GM12878 (cell line): ENCODE measurements around the gene LKAAEAR1. TPM values are rescaled to one million over a fixed set of nuclear protein-coding genes. Genes with fewer than 3 reads are reported as not detected.
A peak's percentile ranks its signal among the peaks of the same experiment; 100 is the strongest.

ENCODE experiments used
- ATAC-seq: fragments of 200-7000 bp; cut with Tn5 transposase; 3 replicates; pipeline ENCODE4 v1.9.1; 2020; ENCODE audit warnings: mild to moderate bottlenecking, moderate library complexity
- BruUV-seq: library from RNA; stranded (reverse); fragments of 400-500 nt; replicated peaks from 2 replicates; lab custom pipeline; 2021; lab: Mats Ljungman, UMichigan
- CTCF ChIA-PET: fragments of 300-600 bp; sonication (Branson Sonifier 250); formaldehyde crosslinking; extraction: SDS; loops from one replicate; lab custom pipeline; 2021; ENCODE audit warnings: inconsistent platforms; lab: Yijun Ruan, JAX
- POLR2A ChIA-PET: fragments of 350-600 bp; formaldehyde crosslinking; extraction: SDS; loops from one replicate; lab custom pipeline; 2021; ENCODE audit warnings: inconsistent platforms; lab: Charles Lee
- RAD21 ChIA-PET: fragments of 300-600 bp; sonication (Branson Sonifier 250); formaldehyde crosslinking; loops from one replicate; lab custom pipeline; 2023; ENCODE audit warnings: antibody characterized with exemption; ENCODE audit not compliant: unreplicated experiment; lab: Charles Lee
- SMC1A ChIA-PET: fragments of 300-600 bp; sonication (Branson Sonifier 250); formaldehyde crosslinking; loops from one replicate; lab custom pipeline; 2023; ENCODE audit not compliant: unreplicated experiment, uncharacterized antibody; lab: Charles Lee
- DNase-seq: peaks from one replicate; pipeline ENCODE4 v3.0.0-alpha.2; 2011; ENCODE audit warnings: low read depth, low spot score
- FAIRE-seq: peaks from 3 replicates; lab custom pipeline; 2011; peaks lifted over from hg19 to GRCh38; lab: Jason Lieb, UNC
- H2AFZ ChIP-seq: 2 replicates; pipeline ENCODE4 v1.6.0; 2011; ENCODE audit warnings: low read depth, low read length, control low read depth; ENCODE audit not compliant: control insufficient read depth
- H3K27ac ChIP-seq: 2 replicates; pipeline ENCODE4 v1.5.1; 2011; ENCODE audit warnings: control low read depth; ENCODE audit not compliant: control insufficient read depth, insufficient read depth
- H3K27me3 ChIP-seq, 2 experiments: replicated peaks in 1 of 2; 2 replicates each; pipeline versions ENCODE4 v1.6.0 to v1.6.1; 2011; ENCODE audit warnings: low read length in 1 of 2; ENCODE audit not compliant: control insufficient read depth in 2 of 2, insufficient read depth in 2 of 2
- H3K36me3 ChIP-seq, 2 experiments: 2 replicates each; pipeline ENCODE4 v1.5.1; 2011; ENCODE audit warnings: low read length in 1 of 2; ENCODE audit not compliant: control insufficient read depth in 2 of 2, insufficient read depth in 2 of 2
- H3K4me1 ChIP-seq: 2 replicates; pipeline ENCODE4 v1.6.1; 2011; ENCODE audit warnings: mild to moderate bottlenecking, low read length, moderate library complexity, mixed read lengths; ENCODE audit not compliant: control insufficient read depth, insufficient read depth
- H3K4me2 ChIP-seq: 2 replicates; pipeline ENCODE4 v1.6.0; 2011; ENCODE audit warnings: control low read depth; ENCODE audit not compliant: control insufficient read depth, insufficient read depth
- H3K4me3 ChIP-seq: fragments of 200-600 bp; sonication (generic); 2 replicates; pipeline ENCODE4 v1.5.1; 2016
- H3K79me2 ChIP-seq: 2 replicates; pipeline ENCODE4 v1.6.0; 2011; ENCODE audit warnings: low read length; ENCODE audit not compliant: control insufficient read depth, insufficient read depth
- H3K9ac ChIP-seq: 2 replicates; pipeline ENCODE4 v1.8.0; 2011; ENCODE audit warnings: low read length, control low read depth, mixed read lengths; ENCODE audit not compliant: control insufficient read depth, insufficient read depth
- H3K9me3 ChIP-seq: replicated peaks from 3 replicates; pipeline ENCODE4 v1.5.1; 2011; ENCODE audit warnings: mild to moderate bottlenecking, low read length; ENCODE audit not compliant: control insufficient read depth, insufficient read depth
- H4K20me1 ChIP-seq: 2 replicates; pipeline ENCODE4 v1.6.0; 2011; ENCODE audit not compliant: control insufficient read depth, insufficient read depth
- CBFB ChIP-seq: IDR thresholded peaks from 2 replicates; pipeline ENCODE4 v1.6.1; 2016; ENCODE audit warnings: antibody characterized with exemption, low read depth
- CBX3 ChIP-seq: fragments of 200-600 bp; sonication (generic); IDR thresholded peaks from 2 replicates; pipeline ENCODE4 v1.6.1; 2016; ENCODE audit warnings: low read depth, borderline replicate concordance
- CEBPB ChIP-seq, 2 experiments: fragments of 150-350 bp in 1 of 2; IDR thresholded peaks; 2 replicates each; pipeline ENCODE4 v1.6.1; 2012 to 2014; ENCODE audit warnings: low read depth in 2 of 2, low read length in 2 of 2, borderline replicate concordance in 1 of 2, inconsistent platforms in 1 of 2
- DPF2 ChIP-seq: fragments of 450-650 bp; IDR thresholded peaks from 2 replicates; pipeline ENCODE4 v1.6.1; 2017; ENCODE audit warnings: mild to moderate bottlenecking
- GATAD2B ChIP-seq: fragments of 450-650 bp; conservative IDR thresholded peaks from 2 replicates; pipeline ENCODE4 v1.6.1; 2017; ENCODE audit warnings: low read depth, mild to moderate bottlenecking, moderate library complexity
- MEF2B ChIP-seq: fragments of 450-650 bp; IDR thresholded peaks from 2 replicates; pipeline ENCODE4 v1.6.1; 2018; ENCODE audit warnings: mild to moderate bottlenecking, moderate library complexity; ENCODE audit not compliant: partially characterized antibody, poor library complexity, severe bottlenecking
- RCOR1 ChIP-seq: conservative IDR thresholded peaks from 2 replicates; pipeline ENCODE4 v1.6.1; 2012; ENCODE audit warnings: low read depth, low read length, improper control_type of control experiment
- RELA ChIP-seq: fragments of 450-650 bp; IDR thresholded peaks from 2 replicates; pipeline ENCODE4 v1.8.0; 2014; ENCODE audit warnings: borderline replicate concordance; ENCODE audit not compliant: partially characterized antibody
- SMARCA5 ChIP-seq: fragments of 450-650 bp; IDR thresholded peaks from 2 replicates; pipeline ENCODE4 v1.6.1; 2017; ENCODE audit warnings: mild to moderate bottlenecking
- TCF12 ChIP-seq: IDR thresholded peaks from 2 replicates; pipeline ENCODE4 v1.6.1; 2011; ENCODE audit warnings: low read depth, mild to moderate bottlenecking, low read length
- ZBTB33 ChIP-seq: fragments of 450-650 bp; IDR thresholded peaks from 2 replicates; pipeline ENCODE4 v1.6.1; 2017; ENCODE audit warnings: mild to moderate bottlenecking
- ZNF217 ChIP-seq: fragments of 450-650 bp; IDR thresholded peaks from 2 replicates; pipeline ENCODE4 v1.6.1; 2017; ENCODE audit warnings: antibody characterized with exemption, mild to moderate bottlenecking
- ZNF384 ChIP-seq: IDR thresholded peaks from 2 replicates; pipeline ENCODE4 v1.6.1; 2012; ENCODE audit warnings: low read depth, mild to moderate bottlenecking, low read length, improper control_type of control experiment, borderline replicate concordance
- WGBS: methylation state at CpG from one replicate; pipeline ENCODE4 v1.1.6; 2016; ENCODE audit warnings: low lambda C conversion rate; ENCODE audit not compliant: insufficient replicate concordance, insufficient coverage; ENCODE audit errors: missing lambda C conversion rate; 5-methylcytosine and 5-hydroxymethylcytosine counted together
- in situ Hi-C: fragments of 300-500 bp; cut with MboI; formaldehyde crosslinking; loops from 9 replicates; pipeline ENCODE4 v1.14.3; 2018; ENCODE audit warnings: mixed read lengths
- intact Hi-C: fragments of 100-400 bp; cut with micrococcal nuclease; formaldehyde crosslinking; loops from one replicate; pipeline ENCODE4 v1.14.2; 2022; ENCODE audit not compliant: unreplicated experiment
- polyA plus RNA-seq, 11 experiments: library from polyadenylated mRNA; depleted of rRNA in 4 of 11; unstranded in 6 of 11; stranded (reverse) in 5 of 11; fragments of >200 nt; fragmentation: Nextera tagmentation in 4 of 11; fragmentation: Illumina TruSeq in 1 of 11; extraction: Ambion mirVana in 4 of 11; extraction: Trizol in 1 of 11; gene quantifications; 1 replicate in 1 of 11; 2 replicates in 10 of 11; pipeline versions ENCODE4 v1.2.1 to v1.2.3, GENCODE V29; 2011 to 2016; ENCODE audit warnings: inconsistent platforms in 2 of 11, missing spikeins in 2 of 11, low read depth in 1 of 11
- total RNA-seq, 4 experiments: library from RNA; depleted of rRNA in 3 of 4; stranded (reverse); fragments of >200 nt in 3 of 4; fragmentation: Illumina TruSeq in 1 of 4; extraction: Trizol in 1 of 4; gene quantifications; 2 replicates each; pipeline versions ENCODE4 v1.2.1 to v1.2.3, GENCODE V29; 2013 to 2021
- TF ChIP-seq, protein P1 (sequence below): fragments of 450-650 bp; IDR thresholded peaks from 2 replicates; pipeline ENCODE4 v1.6.1; 2017; ENCODE audit warnings: mild to moderate bottlenecking, moderate library complexity
- TF ChIP-seq, protein P2 (sequence below): fragments of 450-650 bp; IDR thresholded peaks from 2 replicates; pipeline ENCODE4 v1.6.1; 2017; ENCODE audit warnings: low read depth, mild to moderate bottlenecking, moderate library complexity

The LKAAEAR1 gene
- total and polyA plus RNA-seq, 10 of the 15 experiments (the other 5 are each of a cell fraction or from before 2014, with no cell fraction given): not detected

- H3K9me3 ChIP-seq: no peaks in the 10 kb centered on the region
- H3K4me3 ChIP-seq: no peak overlapping the region
- no peak overlapping the region; the same call in 1 of the 2 replicates for H2AFZ ChIP-seq
- no peaks in the 10 kb centered on the region; a peak in 1 of 4 replicates for H3K27me3 ChIP-seq
- ATAC-seq (peak; percentile 60), FAIRE-seq (no peak), DNase-seq (no peak)
- POLR2A ChIA-PET: interaction anchor here (0.6 to 2.6 kb wide), 7 partner anchors 16 to 619 kb away, joined by 3 to 28 read pairs (median 4); partner anchors contain the start of gene RGS19
- WGBS: 27% methylated on average over 19 of the region's 22 CpGs
- H3K9ac ChIP-seq: no peak overlapping the region
- in situ Hi-C loops (no loop called here), intact Hi-C loops (loop anchor here (2.0 to 10.0 kb wide), 4 partner anchors 17 to 191 kb away; partner anchors contain the start of genes ABHD16B, PRPF6, TPD52L2 and UCKL1)
- SMC1A ChIA-PET: no interaction called here
- no peaks in the 10 kb centered on the region; the same call in none of the 2 replicates for H3K79me2 ChIP-seq
- CTCF ChIA-PET: interaction anchor here (0.9 to 9.2 kb wide), 6 partner anchors 10 to 76 kb away, joined by 3 to 108 read pairs (median 10); partner anchors contain the start of genes PRPF6 and SAMD10
- peak overlapping the region; percentile 50 for H3K27ac ChIP-seq
- no TSS peak for BruUV-seq
- H3K4me2 ChIP-seq: peak overlapping the region; percentile 90; the same call in 1 of the 2 replicates
- no peaks in the 10 kb centered on the region for H3K36me3 ChIP-seq
- RAD21 ChIA-PET: interaction anchor here (1.3 to 7.1 kb wide), 5 partner anchors 16 to 75 kb away, joined by 3 to 78 read pairs (median 7); partner anchors contain the start of gene PRPF6
- H4K20me1 ChIP-seq: no peaks in the 10 kb centered on the region
- peaks cover 48% of the 10 kb centered on the region for H3K4me1 ChIP-seq
- no peak for TF ChIP-seq CBX3
- TF ChIP-seq, protein P1, sequence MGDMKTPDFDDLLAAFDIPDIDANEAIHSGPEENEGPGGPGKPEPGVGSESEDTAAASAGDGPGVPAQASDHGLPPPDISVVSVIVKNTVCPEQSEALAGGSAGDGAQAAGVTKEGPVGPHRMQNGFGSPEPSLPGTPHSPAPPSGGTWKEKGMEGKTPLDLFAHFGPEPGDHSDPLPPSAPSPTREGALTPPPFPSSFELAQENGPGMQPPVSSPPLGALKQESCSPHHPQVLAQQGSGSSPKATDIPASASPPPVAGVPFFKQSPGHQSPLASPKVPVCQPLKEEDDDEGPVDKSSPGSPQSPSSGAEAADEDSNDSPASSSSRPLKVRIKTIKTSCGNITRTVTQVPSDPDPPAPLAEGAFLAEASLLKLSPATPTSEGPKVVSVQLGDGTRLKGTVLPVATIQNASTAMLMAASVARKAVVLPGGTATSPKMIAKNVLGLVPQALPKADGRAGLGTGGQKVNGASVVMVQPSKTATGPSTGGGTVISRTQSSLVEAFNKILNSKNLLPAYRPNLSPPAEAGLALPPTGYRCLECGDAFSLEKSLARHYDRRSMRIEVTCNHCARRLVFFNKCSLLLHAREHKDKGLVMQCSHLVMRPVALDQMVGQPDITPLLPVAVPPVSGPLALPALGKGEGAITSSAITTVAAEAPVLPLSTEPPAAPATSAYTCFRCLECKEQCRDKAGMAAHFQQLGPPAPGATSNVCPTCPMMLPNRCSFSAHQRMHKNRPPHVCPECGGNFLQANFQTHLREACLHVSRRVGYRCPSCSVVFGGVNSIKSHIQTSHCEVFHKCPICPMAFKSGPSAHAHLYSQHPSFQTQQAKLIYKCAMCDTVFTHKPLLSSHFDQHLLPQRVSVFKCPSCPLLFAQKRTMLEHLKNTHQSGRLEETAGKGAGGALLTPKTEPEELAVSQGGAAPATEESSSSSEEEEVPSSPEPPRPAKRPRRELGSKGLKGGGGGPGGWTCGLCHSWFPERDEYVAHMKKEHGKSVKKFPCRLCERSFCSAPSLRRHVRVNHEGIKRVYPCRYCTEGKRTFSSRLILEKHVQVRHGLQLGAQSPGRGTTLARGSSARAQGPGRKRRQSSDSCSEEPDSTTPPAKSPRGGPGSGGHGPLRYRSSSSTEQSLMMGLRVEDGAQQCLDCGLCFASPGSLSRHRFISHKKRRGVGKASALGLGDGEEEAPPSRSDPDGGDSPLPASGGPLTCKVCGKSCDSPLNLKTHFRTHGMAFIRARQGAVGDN: peak; percentile 51
- TF ChIP-seq ZNF384: no peak
- TF ChIP-seq ZNF217: peak; percentile 90
- peak; percentile 29 for TF ChIP-seq RELA
- TF ChIP-seq RCOR1: no peak
- TF ChIP-seq MEF2B: peak; percentile 89
- TF ChIP-seq GATAD2B: 0 out of 2 replicates have a peak, but pooled peaks have one; percentile 60
- TF ChIP-seq CBFB: no peak
- TF ChIP-seq, protein P2, sequence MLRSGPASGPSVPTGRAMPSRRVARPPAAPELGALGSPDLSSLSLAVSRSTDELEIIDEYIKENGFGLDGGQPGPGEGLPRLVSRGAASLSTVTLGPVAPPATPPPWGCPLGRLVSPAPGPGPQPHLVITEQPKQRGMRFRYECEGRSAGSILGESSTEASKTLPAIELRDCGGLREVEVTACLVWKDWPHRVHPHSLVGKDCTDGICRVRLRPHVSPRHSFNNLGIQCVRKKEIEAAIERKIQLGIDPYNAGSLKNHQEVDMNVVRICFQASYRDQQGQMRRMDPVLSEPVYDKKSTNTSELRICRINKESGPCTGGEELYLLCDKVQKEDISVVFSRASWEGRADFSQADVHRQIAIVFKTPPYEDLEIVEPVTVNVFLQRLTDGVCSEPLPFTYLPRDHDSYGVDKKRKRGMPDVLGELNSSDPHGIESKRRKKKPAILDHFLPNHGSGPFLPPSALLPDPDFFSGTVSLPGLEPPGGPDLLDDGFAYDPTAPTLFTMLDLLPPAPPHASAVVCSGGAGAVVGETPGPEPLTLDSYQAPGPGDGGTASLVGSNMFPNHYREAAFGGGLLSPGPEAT: peak; percentile 67
- TF ChIP-seq CEBPB (IDR thresholded peaks at IDR 0.05; ENCODE audit: borderline replicate concordance in 1 of 2, low read depth in 2 of 2, low read length in 2 of 2): no peak
- 0 out of 2 replicates have a peak, but pooled peaks have one; percentile 45 for TF ChIP-seq DPF2
- TF ChIP-seq ZBTB33: peak; percentile 54; the same call in 1 of the 2 replicates
- TF ChIP-seq TCF12: 0 out of 2 replicates have a peak, but pooled peaks have one; percentile 21
- peak; percentile 99 for TF ChIP-seq SMARCA5
Observed at GRCh38 chr20:64055893-64056638, 28.1 kb downstream of the LKAAEAR1 start.
